ENCODE results near the gene INHA.
A peak's percentile ranks its signal among the peaks of the same experiment; 100 is the strongest.

The INHA gene

GRCh38 chr2:219530048-219530963 is 41.8 kb upstream of the INHA start:
- WGBS, 2 donors (ENCODE audit: extremely low coverage in 2 of 2, insufficient read length in 2 of 2, insufficient replicate concordance in 1 of 2), result no CpG with 5 or more reads among the region's 21 CpGs
- Histone ChIP-seq H3K4me3 (ENCODE audit: low read length in 2 of 2) (no peak overlapping the region), H4K8ac (ENCODE audit: low read depth, low read length) (no peak overlapping the region), H2BK15ac (ENCODE audit: low read length) (no peak overlapping the region), H2AK5ac (ENCODE audit: low read depth, low read length) (no peak overlapping the region), H3K27me3 (ENCODE audit: control insufficient read depth in 3 of 3, insufficient read depth in 3 of 3, low read depth in 1 of 3, low read length in 3 of 3) (peaks cover 0 to 76% (median 19%) of the 10 kb centered on the region in 3 experiments), H3K4me1 (ENCODE audit: control insufficient read depth in 2 of 2, insufficient read depth in 1 of 2, low read depth in 1 of 2, low read length in 2 of 2) (peaks cover 23 to 27% of the 10 kb centered on the region in 2 donors), H4K91ac (ENCODE audit: low read depth, low read length, poor library complexity) (no peak overlapping the region), H2BK12ac (ENCODE audit: low read length) (no peak overlapping the region), H3K23ac (ENCODE audit: low read depth, low read length, poor library complexity) (no peak overlapping the region), H3K4ac (ENCODE audit: low read length) (no peak overlapping the region), H2BK5ac (ENCODE audit: low read length) (no peak overlapping the region), H3K9ac (ENCODE audit: low read depth, low read length, poor library complexity) (no peak overlapping the region), H3K4me2 (ENCODE audit: insufficient read depth, low read length, poor library complexity, severe bottlenecking) (peak overlapping the region; percentile 30), H2AFZ (ENCODE audit: low read length) (peak overlapping the region; percentile 68), H2BK120ac (ENCODE audit: low read depth, low read length) (no peak overlapping the region), H3K9me3 (replicated peaks in 1 of 2; ENCODE audit: control insufficient read depth in 2 of 2, insufficient read depth in 1 of 2, low read depth in 1 of 2, low read length in 2 of 2) (no peaks in the 10 kb centered on the region), H3K14ac (ENCODE audit: low read length) (no peak overlapping the region), H3K36me3 (replicated peaks in 1 of 2; ENCODE audit: control insufficient read depth in 2 of 2, insufficient read depth in 2 of 2, low read length in 2 of 2) (no peaks in the 10 kb centered on the region), H3K79me1 (ENCODE audit: low read depth, low read length) (no peaks in the 10 kb centered on the region), H3K27ac (replicated peaks; ENCODE audit: low read length) (no peak overlapping the region), H3K18ac (ENCODE audit: low read length) (no peak overlapping the region)
- DNase-seq (ENCODE audit: low spot score), result peak; percentile 82

GRCh38 chr2:219531639-219532377 is 40.3 kb upstream of the INHA start:
- no CpG with 5 or more reads among the region's 20 CpGs for WGBS, 2 donors (ENCODE audit: extremely low coverage in 2 of 2, insufficient read length in 2 of 2, insufficient replicate concordance in 1 of 2)
- H3K4me3 ChIP-seq (ENCODE audit: low read length in 2 of 2), result no peak overlapping the region
- H3K36me3 ChIP-seq (replicated peaks in 1 of 2; ENCODE audit: control insufficient read depth in 2 of 2, insufficient read depth in 2 of 2, low read length in 2 of 2), result no peaks in the 10 kb centered on the region
- H2AFZ ChIP-seq (ENCODE audit: low read length), result no peak overlapping the region
- H3K9me3 ChIP-seq (replicated peaks in 1 of 2; ENCODE audit: control insufficient read depth in 2 of 2, insufficient read depth in 1 of 2, low read depth in 1 of 2, low read length in 2 of 2), result no peaks in the 10 kb centered on the region
- no peak overlapping the region for H3K27ac ChIP-seq (replicated peaks; ENCODE audit: low read length)
- H4K8ac ChIP-seq (ENCODE audit: low read depth, low read length), result no peak overlapping the region
- H3K14ac ChIP-seq (ENCODE audit: low read length), result no peak overlapping the region
- H4K91ac ChIP-seq (ENCODE audit: low read depth, low read length, poor library complexity), result no peak overlapping the region
- H3K4ac ChIP-seq (ENCODE audit: low read length), result peak overlapping the region; percentile 46
- H2AK5ac ChIP-seq (ENCODE audit: low read depth, low read length), result peak overlapping the region; percentile 27
- H3K23ac ChIP-seq (ENCODE audit: low read depth, low read length, poor library complexity), result no peak overlapping the region
- no peak overlapping the region for H2BK5ac ChIP-seq (ENCODE audit: low read length)
- H3K9ac ChIP-seq (ENCODE audit: low read depth, low read length, poor library complexity), result peak overlapping the region; percentile 9
- H3K18ac ChIP-seq (ENCODE audit: low read length), result no peak overlapping the region
- DNase-seq (ENCODE audit: low spot score), result no peak
- peaks cover 0 to 71% (median 19%) of the 10 kb centered on the region in 3 experiments for H3K27me3 ChIP-seq (ENCODE audit: control insufficient read depth in 3 of 3, insufficient read depth in 3 of 3, low read depth in 1 of 3, low read length in 3 of 3)
- H3K4me1 ChIP-seq (ENCODE audit: control insufficient read depth in 2 of 2, insufficient read depth in 1 of 2, low read depth in 1 of 2, low read length in 2 of 2), result peaks cover 10 to 12% of the 10 kb centered on the region in 2 donors
- H3K4me2 ChIP-seq (ENCODE audit: insufficient read depth, low read length, poor library complexity, severe bottlenecking), result no peak overlapping the region
- no peak overlapping the region for H2BK120ac ChIP-seq (ENCODE audit: low read depth, low read length)
- H3K79me1 ChIP-seq (ENCODE audit: low read depth, low read length), result no peaks in the 10 kb centered on the region
- peak overlapping the region; percentile 50 for H2BK15ac ChIP-seq (ENCODE audit: low read length)
- no peak overlapping the region for H2BK12ac ChIP-seq (ENCODE audit: low read length)

- no peak overlapping the region for H4K91ac ChIP-seq (ENCODE audit: low read depth, low read length, poor library complexity)
- no peaks in the 10 kb centered on the region for H3K36me3 ChIP-seq (replicated peaks in 1 of 2; ENCODE audit: control insufficient read depth in 2 of 2, insufficient read depth in 2 of 2, low read length in 2 of 2)
- WGBS, 2 donors (ENCODE audit: extremely low coverage in 2 of 2, insufficient read length in 2 of 2, insufficient replicate concordance in 1 of 2), result no CpG with 5 or more reads among the region's 8 CpGs
- no peak overlapping the region for H4K8ac ChIP-seq (ENCODE audit: low read depth, low read length)
- no peak overlapping the region for H3K4me2 ChIP-seq (ENCODE audit: insufficient read depth, low read length, poor library complexity, severe bottlenecking)
- H2AFZ ChIP-seq (ENCODE audit: low read length), result no peak overlapping the region
- peaks cover 8 to 12% of the 10 kb centered on the region in 2 donors for H3K4me1 ChIP-seq (ENCODE audit: control insufficient read depth in 2 of 2, insufficient read depth in 1 of 2, low read depth in 1 of 2, low read length in 2 of 2)
- H3K18ac ChIP-seq (ENCODE audit: low read length), result no peak overlapping the region
- H2BK15ac ChIP-seq (ENCODE audit: low read length), result peak overlapping the region; percentile 5
- peak overlapping the region; percentile 53 for H3K9ac ChIP-seq (ENCODE audit: low read depth, low read length, poor library complexity)
- H3K79me1 ChIP-seq (ENCODE audit: low read depth, low read length), result no peaks in the 10 kb centered on the region
- H3K9me3 ChIP-seq (replicated peaks in 1 of 2; ENCODE audit: control insufficient read depth in 2 of 2, insufficient read depth in 1 of 2, low read depth in 1 of 2, low read length in 2 of 2), result no peaks in the 10 kb centered on the region
- no peak overlapping the region for H2BK5ac ChIP-seq (ENCODE audit: low read length)
- peak overlapping the region; percentile 51 for H2BK12ac ChIP-seq (ENCODE audit: low read length)
- no peak overlapping the region for H3K4me3 ChIP-seq (ENCODE audit: low read length in 2 of 2)
- H3K4ac ChIP-seq (ENCODE audit: low read length), result peak overlapping the region; percentile 46
- no peak overlapping the region for H3K23ac ChIP-seq (ENCODE audit: low read depth, low read length, poor library complexity)
- H2BK120ac ChIP-seq (ENCODE audit: low read depth, low read length), result no peak overlapping the region
- no peak overlapping the region for H3K14ac ChIP-seq (ENCODE audit: low read length)
- DNase-seq (ENCODE audit: low spot score), result no peak
- H3K27me3 ChIP-seq (ENCODE audit: control insufficient read depth in 3 of 3, insufficient read depth in 3 of 3, low read depth in 1 of 3, low read length in 3 of 3), result peaks cover 0 to 66% (median 16%) of the 10 kb centered on the region in 3 experiments
- no peak overlapping the region for H3K27ac ChIP-seq (replicated peaks; ENCODE audit: low read length)
- peak overlapping the region; percentile 27 for H2AK5ac ChIP-seq (ENCODE audit: low read depth, low read length)
These were observed 39.8 kb upstream of the INHA start for GRCh38 chr2:219532378-219532649.
